ENCODE results near the gene NAPG.
"Not testable (repeated sequence)": the region's sequence is repeated elsewhere in the genome, so short reads cannot be mapped to it uniquely, and the experiment has no call there.

NAPG gene

GRCh38 chr18:10514082-10514481 is 11.7 kb upstream of the NAPG start:
- no peak for DNase-seq (ENCODE audit: low read depth in 2 of 2)

- no peak for DNase-seq (ENCODE audit: low read depth in 2 of 2)
Measured at GRCh38 chr18:10514601-10515000, 11.2 kb upstream of the NAPG start.

- DNase-seq (ENCODE audit: low read depth in 2 of 2), result no peak
Measured at GRCh38 chr18:10515456-10515855, 10.4 kb upstream of the NAPG start.

- DNase-seq (ENCODE audit: low read depth in 2 of 2), result no peak
Measured at GRCh38 chr18:10516078-10516477, 9.7 kb upstream of the NAPG start.

DNA sequence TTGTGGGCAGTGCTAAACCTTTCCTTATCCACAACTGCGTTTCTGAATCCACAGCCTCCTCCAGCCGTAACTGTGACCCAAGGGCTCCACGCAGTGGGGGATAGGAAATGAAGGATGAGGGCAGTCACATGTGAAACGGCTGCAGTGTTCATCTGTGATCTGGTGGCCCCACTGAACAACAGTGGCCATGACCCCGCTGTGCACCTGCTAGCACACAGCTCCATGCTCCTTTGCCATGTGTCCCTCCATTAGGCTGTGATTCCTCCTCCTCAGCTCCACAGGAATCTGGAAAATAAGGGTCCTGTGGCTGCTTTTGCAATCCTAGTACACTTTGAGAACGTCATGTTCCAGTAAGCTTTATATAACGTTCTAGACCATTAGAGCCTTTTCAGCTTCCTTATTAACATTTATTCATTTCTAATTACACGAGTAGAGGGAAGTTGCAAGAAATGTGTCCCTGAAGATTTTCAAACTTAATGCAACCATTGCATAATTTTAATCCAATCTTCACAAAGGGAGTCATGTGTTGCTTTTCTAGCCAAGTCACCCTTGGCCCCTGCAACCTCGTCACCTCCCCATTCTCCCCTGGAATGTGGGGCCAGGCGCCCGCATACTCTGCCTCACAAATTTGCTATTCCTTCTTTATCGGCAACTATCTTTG is 7.1 kb upstream of the NAPG start:
- no peak for DNase-seq (ENCODE audit: low read depth in 2 of 2)

DNA sequence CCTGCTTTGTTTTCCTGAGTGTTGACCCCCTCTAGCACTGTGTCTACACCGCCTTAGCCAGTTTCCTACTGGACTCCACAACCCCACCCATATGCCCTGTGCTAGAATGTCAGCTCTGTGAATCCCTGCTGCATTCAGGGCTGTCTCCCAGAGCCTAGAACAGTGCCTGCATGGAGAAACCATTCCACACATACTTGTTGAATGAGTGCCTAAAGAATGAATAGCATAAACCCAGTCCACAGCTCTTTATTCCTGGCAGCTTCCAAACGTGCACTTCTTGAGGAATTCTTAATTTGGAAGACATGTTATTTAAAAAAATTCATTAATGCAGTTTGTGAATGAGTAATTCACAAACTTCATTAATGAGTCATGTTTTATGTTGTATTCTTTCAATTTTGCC is 6.5 kb upstream of the NAPG start:
- DNase-seq (ENCODE audit: low read depth in 2 of 2), result no peak

GRCh38 chr18:10519999-10520935 is 5.6 kb upstream of the NAPG start:
- peak; percentile 40 to 48 for DNase-seq (ENCODE audit: low read depth in 2 of 2)

- no peak for DNase-seq (ENCODE audit: low read depth in 2 of 2)
Measured at GRCh38 chr18:10521566-10521965, 4.3 kb upstream of the NAPG start.

- no peak for DNase-seq (ENCODE audit: low read depth in 2 of 2)
Measured at GRCh38 chr18:10522574-10522973, 3.3 kb upstream of the NAPG start.

- DNase-seq (ENCODE audit: low read depth in 2 of 2), result no peak
Measured at GRCh38 chr18:10523544-10523943, 2.3 kb upstream of the NAPG start.

GRCh38 chr18:10524507-10525370 is 1.1 kb upstream of the NAPG start:
- no peak for DNase-seq (ENCODE audit: low read depth in 2 of 2)

DNA sequence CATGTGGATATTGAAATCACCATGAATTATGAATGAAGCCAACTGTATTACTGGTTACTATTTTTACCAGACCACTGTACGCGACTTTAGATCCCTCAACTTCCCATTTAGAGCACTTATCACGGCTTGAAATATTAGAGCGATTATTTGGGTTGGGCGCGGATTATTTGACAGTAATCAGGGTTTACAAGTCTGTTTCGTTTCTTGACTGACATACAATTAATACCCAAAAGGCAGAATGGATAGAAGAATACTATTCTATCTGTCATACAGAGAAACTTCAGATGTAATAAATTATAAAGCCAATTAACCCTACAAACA is 496 bp upstream of the NAPG start:
- no peak for DNase-seq (ENCODE audit: low read depth in 2 of 2)

DNA sequence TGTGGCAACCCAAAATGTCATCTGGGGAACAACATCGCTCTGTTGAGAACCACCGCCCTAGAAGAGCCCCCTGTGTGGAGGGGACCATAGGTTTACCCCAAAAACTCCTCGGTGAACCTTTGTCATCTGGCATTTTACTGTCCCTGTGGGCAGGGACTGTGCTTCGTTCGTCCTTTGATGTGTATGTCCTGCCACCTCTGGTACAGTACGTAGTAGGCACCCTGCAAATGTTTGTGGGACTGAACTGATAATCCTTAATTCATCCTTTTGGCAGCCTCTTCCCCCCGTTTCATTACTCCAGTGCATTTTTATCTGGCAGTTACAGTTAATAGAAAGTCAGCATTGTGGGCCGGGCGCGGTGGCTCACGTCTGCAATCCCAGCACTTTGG is 728 bp downstream of the NAPG start:
- DNase-seq (ENCODE audit: low read depth in 2 of 2), result no peak

DNA sequence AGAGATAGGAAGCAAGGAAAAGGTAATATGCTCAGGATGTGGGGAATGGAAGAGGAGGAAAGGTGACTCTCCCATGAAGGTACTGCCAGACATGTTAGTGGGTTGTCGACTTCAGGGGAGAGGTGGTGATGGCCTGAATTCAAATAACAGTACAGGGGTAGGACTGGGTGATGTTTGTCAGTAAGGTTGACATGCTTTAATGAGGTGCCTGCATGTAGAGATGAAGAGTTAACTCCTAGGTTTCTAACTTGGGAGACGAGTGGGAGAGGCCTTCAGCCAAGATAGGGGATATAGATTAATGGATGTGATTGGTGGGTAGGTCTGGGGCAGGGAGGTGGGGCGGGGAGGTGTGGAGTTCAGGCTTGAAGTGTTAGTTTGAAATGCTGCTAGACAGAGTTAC is 2.6 kb downstream of the NAPG start:
- DNase-seq (ENCODE audit: low read depth in 2 of 2), result no peak

DNA sequence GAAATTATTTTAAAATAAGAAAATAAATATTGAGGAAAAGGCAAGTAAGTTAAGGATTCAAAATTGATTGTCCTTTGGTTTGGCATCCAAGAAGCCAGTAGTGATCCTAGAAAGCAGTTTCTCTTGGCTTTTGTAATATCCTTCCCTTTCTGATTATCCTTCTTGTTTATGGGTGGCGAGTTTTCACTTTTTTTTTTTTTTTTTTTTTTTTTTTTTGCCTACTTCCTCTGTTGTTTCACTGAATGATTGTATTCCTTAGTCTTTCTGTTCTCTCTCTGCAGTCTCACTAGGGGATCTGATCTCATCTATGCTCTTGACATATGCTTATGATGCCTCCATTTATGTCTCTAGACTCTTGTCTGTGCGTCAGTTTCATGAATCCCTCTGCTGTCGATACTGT is 4.2 kb downstream of the NAPG start:
- DNase-seq (ENCODE audit: low read depth in 2 of 2), result no peak

GRCh38 chr18:10530852-10531251 is 5.0 kb downstream of the NAPG start:
- peak; percentile 18 to 27 for DNase-seq (ENCODE audit: low read depth in 2 of 2)

- no peak for DNase-seq (ENCODE audit: low read depth in 2 of 2)
Measured at GRCh38 chr18:10533111-10533510, 7.3 kb downstream of the NAPG start.

- no peak for DNase-seq (ENCODE audit: low read depth in 2 of 2)
Measured at GRCh38 chr18:10536280-10536679, 10.5 kb downstream of the NAPG start.

- DNase-seq (ENCODE audit: low read depth in 2 of 2), result no peak
Measured at GRCh38 chr18:10537765-10538164, 11.9 kb downstream of the NAPG start.

GRCh38 chr18:10539124-10539523 is 13.3 kb downstream of the NAPG start:
- not testable (repeated sequence) for DNase-seq (ENCODE audit: low read depth in 2 of 2)

GRCh38 chr18:10543277-10543676 is 17.4 kb downstream of the NAPG start:
- no peak for DNase-seq (ENCODE audit: low read depth in 2 of 2)

DNA sequence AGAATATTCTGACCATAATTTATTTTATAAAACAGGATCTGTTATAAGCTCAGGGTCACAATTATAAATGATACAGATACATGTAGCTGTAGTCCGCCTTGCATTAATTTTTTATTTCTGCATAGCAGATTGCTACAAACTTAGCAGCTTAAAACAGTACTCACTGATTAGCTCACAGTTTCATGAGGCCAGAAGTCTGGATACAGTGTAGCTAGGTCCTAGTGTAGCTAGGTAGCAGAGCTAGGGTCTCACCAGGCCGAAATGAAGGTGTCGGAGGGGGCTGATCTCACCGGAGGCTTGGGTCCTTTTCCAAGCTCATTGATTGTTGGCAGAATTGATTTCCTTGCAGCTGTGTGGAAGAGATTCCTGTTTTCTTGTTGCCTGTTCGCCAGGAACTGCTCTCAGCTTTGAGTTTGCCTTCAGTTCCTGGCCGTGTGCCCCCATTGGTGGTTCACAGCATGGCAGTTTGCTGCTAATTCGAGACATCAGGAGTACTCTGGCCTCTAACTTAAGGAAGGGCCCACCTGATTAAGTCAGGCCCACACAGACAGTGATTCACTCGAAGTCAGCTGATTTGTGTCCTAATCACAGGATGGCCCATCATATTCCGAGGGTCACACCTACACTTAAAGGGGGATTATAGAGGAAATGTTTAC is 18.4 kb downstream of the NAPG start:
- no peak for DNase-seq (ENCODE audit: low read depth in 2 of 2)
